Keratinocyte (primary cell): ENCODE measurements around the gene PCARE. TPM values are rescaled to one million over a fixed set of nuclear protein-coding genes. Genes with fewer than 3 reads are reported as not detected.

ENCODE experiments used
- DNase-seq: peaks from one replicate; pipeline ENCODE4 v3.0.0-alpha.2; 2011; ENCODE audit warnings: low read depth, missing footprints, low spot score
- FAIRE-seq: peaks from 2 replicates; lab custom pipeline; 2011; peaks lifted over from hg19 to GRCh38; lab: Jason Lieb, UNC
- H2AFZ ChIP-seq: 2 replicates; pipeline ENCODE4 v1.6.0; 2012; ENCODE audit warnings: low read length, control low read depth, inconsistent platforms; ENCODE audit not compliant: control insufficient read depth
- H3K27ac ChIP-seq: 2 replicates; pipeline ENCODE4 v1.5.1; 2011; ENCODE audit warnings: low read length; ENCODE audit not compliant: control insufficient read depth, insufficient read depth
- H3K27me3 ChIP-seq: 3 replicates; pipeline ENCODE4 v1.6.0; 2011; ENCODE audit warnings: low read length; ENCODE audit not compliant: control insufficient read depth, insufficient read depth; ENCODE audit errors: extremely low read depth
- H3K36me3 ChIP-seq, 2 experiments: 2 replicates in 1 of 2; 3 replicates in 1 of 2; pipeline ENCODE4 v1.5.1; 2011; ENCODE audit warnings: low read length in 2 of 2, mild to moderate bottlenecking in 1 of 2; ENCODE audit not compliant: control insufficient read depth in 2 of 2, insufficient read depth in 2 of 2; ENCODE audit errors: extremely low read depth in 1 of 2
- H3K4me1 ChIP-seq: 3 replicates; pipeline ENCODE4 v1.5.1; 2011; ENCODE audit warnings: low read length; ENCODE audit not compliant: control insufficient read depth, insufficient read depth; ENCODE audit errors: extremely low read depth
- H3K4me2 ChIP-seq: 3 replicates; pipeline ENCODE4 v1.6.0; 2011; ENCODE audit warnings: low read depth, low read length; ENCODE audit not compliant: control insufficient read depth, insufficient read depth; ENCODE audit errors: extremely low read depth
- H3K4me3 ChIP-seq, 3 experiments: fragments of 200-600 bp in 1 of 3; sonication (generic) in 1 of 3; 2 replicates in 2 of 3; 3 replicates in 1 of 3; pipeline ENCODE4 v1.5.1; 2011 to 2016; ENCODE audit warnings: low read length in 3 of 3, mild to moderate bottlenecking in 3 of 3, control low read depth in 2 of 3, inconsistent platforms in 1 of 3, low read depth in 1 of 3, mixed read lengths in 1 of 3, mixed run types in 1 of 3, moderate library complexity in 1 of 3; ENCODE audit not compliant: control insufficient read depth in 2 of 3, insufficient read depth in 2 of 3; ENCODE audit errors: extremely low read depth in 1 of 3
- H3K79me2 ChIP-seq: 2 replicates; pipeline ENCODE4 v1.6.0; 2012; ENCODE audit warnings: low read length; ENCODE audit not compliant: control insufficient read depth, insufficient read depth
- H3K9ac ChIP-seq: 3 replicates; pipeline ENCODE4 v1.6.0; 2011; ENCODE audit warnings: low read length; ENCODE audit not compliant: control insufficient read depth, insufficient read depth; ENCODE audit errors: extremely low read depth
- H3K9me1 ChIP-seq: 3 replicates; pipeline ENCODE4 v1.6.0; 2011; ENCODE audit warnings: low read length; ENCODE audit not compliant: control insufficient read depth, insufficient read depth; ENCODE audit errors: extremely low read depth
- H3K9me3 ChIP-seq: 2 replicates; pipeline ENCODE4 v1.5.1; 2012; ENCODE audit warnings: low read depth, low read length; ENCODE audit not compliant: control insufficient read depth
- H4K20me1 ChIP-seq: 3 replicates; pipeline ENCODE4 v1.6.0; 2011; ENCODE audit warnings: low read length; ENCODE audit not compliant: control insufficient read depth, insufficient read depth; ENCODE audit errors: extremely low read depth
- CTCF ChIP-seq, 3 experiments: IDR thresholded peaks in 1 of 3; conservative IDR thresholded peaks in 1 of 3; optimal IDR thresholded peaks in 1 of 3; 2 replicates in 2 of 3; 3 replicates in 1 of 3; pipeline versions ENCODE3 to v1.5.1; 2011; ENCODE audit warnings: low read length in 3 of 3, mild to moderate bottlenecking in 3 of 3, moderate library complexity in 2 of 3, control low read depth in 1 of 3, inconsistent platforms in 1 of 3; ENCODE audit not compliant: insufficient read depth in 2 of 3; ENCODE audit errors: extremely low read depth in 1 of 3
- EZH2 ChIP-seq: IDR thresholded peaks from one replicate; pipeline ENCODE4 v1.6.1; 2012; ENCODE audit warnings: inconsistent platforms, mild to moderate bottlenecking, low read length, moderate library complexity
- dilution Hi-C: fragments of 300-500 bp; cut with MboI; formaldehyde crosslinking; loops from one replicate; pipeline ENCODE4 v1.7.0; 2020; ENCODE audit warnings: low sequenced_read_pairs; ENCODE audit not compliant: extremely low pct_ligation_motif_present
- polyA plus RNA-seq, 5 experiments: library from polyadenylated mRNA; depleted of rRNA in 3 of 5; stranded (reverse) in 3 of 5; stranded (forward) in 1 of 5; unstranded in 1 of 5; fragments of >200 nt; gene quantifications; 1 replicate in 1 of 5; 2 replicates in 3 of 5; 3 replicates in 1 of 5; pipeline versions ENCODE4 v1.2.1 to v1.2.3, GENCODE V29; 2011 to 2012; ENCODE audit warnings: missing spikeins in 2 of 5, low read depth in 1 of 5, low replicate concordance in 1 of 5

The PCARE gene
- polyA plus RNA-seq, 1 donor (not counting 4 experiments of a cell fraction or from before 2014, with no cell fraction given), result not detected

- Histone ChIP-seq H3K27me3 (no peaks in the 10 kb centered on the region), H4K20me1 (no peaks in the 10 kb centered on the region), H3K79me2 (no peaks in the 10 kb centered on the region), H3K4me3 (no peak overlapping the region), H3K9me3 (no peaks in the 10 kb centered on the region), H3K36me3 (no peaks in the 10 kb centered on the region), H3K27ac (peak overlapping the region; percentile 83), H3K9me1 (no peaks in the 10 kb centered on the region), H2AFZ (peak overlapping the region; percentile 94), H3K9ac (peak overlapping the region; percentile 32), H3K4me1 (peaks cover 54% of the 10 kb centered on the region), H3K4me2 (peak overlapping the region; percentile 42)
- no peak for TF ChIP-seq CTCF (optimal IDR thresholded peaks at IDR 0.05 in 1 of 3, IDR thresholded peaks at IDR 0.05 in 1 of 3, conservative IDR thresholded peaks at IDR 0.05 in 1 of 3; ENCODE audit: extremely low read depth in 1 of 3, insufficient read depth in 2 of 3, low read length in 3 of 3)
- TF ChIP-seq EZH2, result no peak
- dilution Hi-C loops, result loop anchor here (25.0 kb wide), 1 partner anchor 122 kb away; no protein-coding TSS in a partner anchor
- FAIRE-seq, result peak; percentile 66
- DNase-seq, result no peak
Observed at GRCh38 chr2:29065068-29065811, 9.1 kb downstream of the PCARE start.

- Histone ChIP-seq H3K4me3 (no peak overlapping the region), H3K36me3 (no peaks in the 10 kb centered on the region), H2AFZ (peak overlapping the region; percentile 94), H3K9me3 (no peaks in the 10 kb centered on the region), H3K9ac (no peak overlapping the region), H3K4me1 (peaks cover 54% of the 10 kb centered on the region), H4K20me1 (no peaks in the 10 kb centered on the region), H3K79me2 (no peaks in the 10 kb centered on the region), H3K27me3 (no peaks in the 10 kb centered on the region), H3K9me1 (no peaks in the 10 kb centered on the region), H3K27ac (no peak overlapping the region), H3K4me2 (peak overlapping the region; percentile 42)
- DNase-seq (no peak), FAIRE-seq (peak; percentile 13)
- TF ChIP-seq EZH2 (no peak), CTCF (optimal IDR thresholded peaks at IDR 0.05 in 1 of 3, IDR thresholded peaks at IDR 0.05 in 1 of 3, conservative IDR thresholded peaks at IDR 0.05 in 1 of 3; ENCODE audit: extremely low read depth in 1 of 3, insufficient read depth in 2 of 3, low read length in 3 of 3) (no peak)
- dilution Hi-C loops, result loop anchor here (25.0 kb wide), 1 partner anchor 123 kb away; no protein-coding TSS in a partner anchor
Observed at GRCh38 chr2:29064746-29065067, 9.6 kb downstream of the PCARE start.
